Measurements from ENCODE around the gene MIA3.
"Not testable (repeated sequence)": the region's sequence is repeated elsewhere in the genome, so short reads cannot be mapped to it uniquely, and the experiment has no call there.

MIA3 gene

GRCh38 chr1:222618001-222618879 lies at the start of gene MIA3:
MIA3 (plus strand) TSS chr1:222618097; CDS start chr1:222618111, 14 bp downstream.
- peak; percentile 23 for DNase-seq

GRCh38 chr1:222570837-222571236 lies 47.1 kb upstream of the MIA3 start:
- no peak for DNase-seq

GRCh38 chr1:222579316-222579715 lies 38.6 kb upstream of the MIA3 start:
- DNase-seq = no peak

- peak; percentile 10 for DNase-seq
Observed at GRCh38 chr1:222582099-222582774, 35.7 kb upstream of the MIA3 start.

GRCh38 chr1:222583079-222583478 lies 34.8 kb upstream of the MIA3 start:
- no peak for DNase-seq

GRCh38 chr1:222586842-222587241 lies 31.1 kb upstream of the MIA3 start:
- DNase-seq = no peak

GRCh38 chr1:222588135-222588534 lies 29.8 kb upstream of the MIA3 start:
- DNase-seq = no peak

- DNase-seq = peak; percentile 88
Observed at GRCh38 chr1:222589462-222590302, 28.2 kb upstream of the MIA3 start, which contains the start of gene TAF1A. TAF1A (minus strand) TSS chr1:222589933.

GRCh38 chr1:222592171-222592570 lies 25.7 kb upstream of the MIA3 start:
- DNase-seq = no peak

GRCh38 chr1:222594789-222595188 lies 23.1 kb upstream of the MIA3 start:
- DNase-seq = no peak

- no peak for DNase-seq
Observed at GRCh38 chr1:222596696-222597095, 21.2 kb upstream of the MIA3 start.

GRCh38 chr1:222600281-222600680 lies 17.6 kb upstream of the MIA3 start:
- DNase-seq = no peak

GRCh38 chr1:222601257-222601656 lies 16.6 kb upstream of the MIA3 start:
- DNase-seq = no peak

GRCh38 chr1:222606757-222607156 lies 11.1 kb upstream of the MIA3 start:
- no peak for DNase-seq

- DNase-seq = not testable (repeated sequence)
Observed at GRCh38 chr1:222609111-222609510, 8.8 kb upstream of the MIA3 start.

- no peak for DNase-seq
Observed at GRCh38 chr1:222610728-222611127, 7.2 kb upstream of the MIA3 start.

- DNase-seq = no peak
Observed at GRCh38 chr1:222613627-222614026, 4.3 kb upstream of the MIA3 start.

GRCh38 chr1:222616525-222616924 lies 1.4 kb upstream of the MIA3 start:
- no peak for DNase-seq

GRCh38 chr1:222617367-222617951 lies 438 bp upstream of the MIA3 start:
- peak; percentile 94 for DNase-seq

- DNase-seq = no peak
Observed at GRCh38 chr1:222618880-222619596, 1.1 kb downstream of the MIA3 start.

- no peak for DNase-seq
Observed at GRCh38 chr1:222620566-222620965, 2.7 kb downstream of the MIA3 start.

GRCh38 chr1:222622765-222623164 lies 4.9 kb downstream of the MIA3 start:
- no peak for DNase-seq

All from activated CD4-positive, alpha-beta T cell treated with anti-CD3 and anti-CD28 coated beads, Interleukin-2, amount 50 U/mL, for 16 hours (primary cell).